ENCODE results near the gene CELA3A.

GRCh38 chr1:21963477-21964217, 37.8 kb upstream of the CELA3A start:
- TF ChIP-seq CTCF (IDR thresholded peaks at IDR 0.05 in 8 of 11, conservative IDR thresholded peaks at IDR 0.05 in 3 of 11), result peak; percentile 74 to 95 (median 92)
- no peak for TF ChIP-seq POLR2A (IDR thresholded peaks at IDR 0.05)
- peak in 2 of 3 donors; percentile 28 to 64 for TF ChIP-seq POLR2AphosphoS5 (IDR thresholded peaks at IDR 0.05)

All from spleen (tissue), 7 donors.